Right lobe of liver (tissue), 6 donors: Measurements from ENCODE around the gene CHORDC1. TPM values are rescaled to one million over a fixed set of nuclear protein-coding genes. Genes with fewer than 3 reads are reported as not detected.

Experiments
- ATAC-seq, 4 donors: fragments of 200-7000 bp; cut with Tn5 transposase; one replicate each; pipeline ENCODE4 v1.9.1; 2020; ENCODE audit warnings: mild to moderate bottlenecking in 4 of 4, moderate library complexity in 4 of 4
- DNase-seq, 3 donors: peaks; one replicate each; pipeline ENCODE4 v3.0.0-alpha.2; 2020
- H3K27ac ChIP-seq, 3 donors: fragments of 200-600 bp; one replicate each; pipeline ENCODE4 v1.8.0; 2022
- H3K27me3 ChIP-seq, 2 donors: fragments of 200-600 bp; one replicate each; pipeline ENCODE4 v1.8.0; 2022
- H3K36me3 ChIP-seq, 4 donors: fragments of 200-600 bp; sonication (generic) in 1 of 4; one replicate each; pipeline versions ENCODE4 v1.5.1 to v1.8.0; 2017 to 2022; ENCODE audit warnings: control low read depth in 1 of 4
- H3K4me1 ChIP-seq, 4 donors: fragments of 200-600 bp; sonication (generic) in 1 of 4; one replicate each; pipeline versions ENCODE4 v1.5.1 to v1.8.0; 2017 to 2022; ENCODE audit warnings: control low read depth in 1 of 4
- H3K4me3 ChIP-seq, 3 donors: fragments of 200-600 bp; one replicate each; pipeline ENCODE4 v1.8.0; 2022
- H3K9me3 ChIP-seq, 4 donors: fragments of 200-600 bp; sonication (generic) in 1 of 4; one replicate each; pipeline versions ENCODE4 v1.5.1 to v1.8.0; 2017 to 2022; ENCODE audit warnings: control low read depth in 1 of 4
- POLR2A ChIP-seq: fragments of 450-650 bp; IDR thresholded peaks from one replicate; pipeline ENCODE4 v1.6.1; 2017; ENCODE audit warnings: antibody characterized with exemption, mild to moderate bottlenecking
- WGBS: methylation state at CpG from one replicate; pipeline ENCODE4 v1.1.6; 2018; ENCODE audit warnings: low coverage, low lambda C conversion rate; ENCODE audit not compliant: insufficient coverage; ENCODE audit errors: missing lambda C conversion rate; 5-methylcytosine and 5-hydroxymethylcytosine counted together
- intact Hi-C, 2 donors: fragments of 100-400 bp; cut with DNase I; formaldehyde crosslinking; loops; one replicate each; pipeline versions ENCODE4 v1.11.2 to v1.14.1; 2022
- total RNA-seq, 6 experiments: library from RNA; depleted of rRNA in 2 of 6; stranded (reverse); fragments of >200 nt in 2 of 6; fragmentation: NEBNext Ultra II Directional in 3 of 6; extraction: Animal tissue kit (Norgen Biotek cat#: 25700) in 3 of 6; gene quantifications; one replicate each; pipeline versions ENCODE4 v1.1.0 to v1.2.4, GENCODE V29; 2016 to 2023
- TF ChIP-seq, protein P1 (sequence below), 4 donors: fragments of 200-600 bp in 3 of 4; fragments of 450-650 bp in 1 of 4; IDR thresholded peaks; one replicate each; pipeline versions ENCODE4 v1.5.1 to v1.8.0; 2016 to 2022; ENCODE audit warnings: antibody characterized with exemption in 4 of 4, mild to moderate bottlenecking in 2 of 4
- donor health status: DM: no; HTN: yes; CAD: no.
- donor health status: DM: no; HTN: no; CAD: no.
- donor health status: DM: no; HTN: no; CAD: no.
- donor health status: DM: no; HTN: yes; CAD: no.
- donor health status: DM: no; HTN: yes; CAD: no.

The CHORDC1 gene
- total RNA-seq, 6 experiments from 2014 or later = 14.4 to 32.3 (median 17.8) TPM

DNA sequence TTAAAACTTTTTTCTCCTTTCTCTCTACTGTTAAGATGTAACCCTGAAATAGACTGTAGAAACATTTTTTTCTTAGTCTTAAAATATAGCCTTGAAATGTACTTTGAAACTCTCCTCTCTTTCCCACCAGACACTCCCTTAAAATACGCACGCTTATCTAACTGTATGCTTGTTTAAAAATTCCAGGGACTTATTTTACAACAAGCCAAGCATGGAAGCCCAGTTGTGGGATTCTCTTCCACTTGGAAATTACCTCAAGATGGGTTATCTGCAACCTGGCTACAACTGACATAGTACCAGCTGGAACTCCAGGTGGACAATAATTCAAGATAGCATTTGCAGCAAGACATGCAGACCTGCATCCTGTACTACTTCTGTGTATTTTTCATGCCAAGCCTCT lies 12.1 kb upstream of the CHORDC1 start:
- 82% methylated on average over 2 of the region's 2 CpGs for WGBS
- no peaks in the 10 kb centered on the region for H3K27me3 ChIP-seq
- TF ChIP-seq POLR2A = no peak
- TF ChIP-seq, protein P1, sequence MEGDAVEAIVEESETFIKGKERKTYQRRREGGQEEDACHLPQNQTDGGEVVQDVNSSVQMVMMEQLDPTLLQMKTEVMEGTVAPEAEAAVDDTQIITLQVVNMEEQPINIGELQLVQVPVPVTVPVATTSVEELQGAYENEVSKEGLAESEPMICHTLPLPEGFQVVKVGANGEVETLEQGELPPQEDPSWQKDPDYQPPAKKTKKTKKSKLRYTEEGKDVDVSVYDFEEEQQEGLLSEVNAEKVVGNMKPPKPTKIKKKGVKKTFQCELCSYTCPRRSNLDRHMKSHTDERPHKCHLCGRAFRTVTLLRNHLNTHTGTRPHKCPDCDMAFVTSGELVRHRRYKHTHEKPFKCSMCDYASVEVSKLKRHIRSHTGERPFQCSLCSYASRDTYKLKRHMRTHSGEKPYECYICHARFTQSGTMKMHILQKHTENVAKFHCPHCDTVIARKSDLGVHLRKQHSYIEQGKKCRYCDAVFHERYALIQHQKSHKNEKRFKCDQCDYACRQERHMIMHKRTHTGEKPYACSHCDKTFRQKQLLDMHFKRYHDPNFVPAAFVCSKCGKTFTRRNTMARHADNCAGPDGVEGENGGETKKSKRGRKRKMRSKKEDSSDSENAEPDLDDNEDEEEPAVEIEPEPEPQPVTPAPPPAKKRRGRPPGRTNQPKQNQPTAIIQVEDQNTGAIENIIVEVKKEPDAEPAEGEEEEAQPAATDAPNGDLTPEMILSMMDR (IDR thresholded peaks at IDR 0.05) = no peak
- no peak overlapping the region for H3K27ac ChIP-seq
- H3K4me3 ChIP-seq = no peak overlapping the region
- no peak for ATAC-seq
- intact Hi-C loops = no loop called here
- no peaks in the 10 kb centered on the region for H3K9me3 ChIP-seq
- no peaks in the 10 kb centered on the region for H3K4me1 ChIP-seq
- no peaks in the 10 kb centered on the region for H3K36me3 ChIP-seq
- DNase-seq = no peak

DNA sequence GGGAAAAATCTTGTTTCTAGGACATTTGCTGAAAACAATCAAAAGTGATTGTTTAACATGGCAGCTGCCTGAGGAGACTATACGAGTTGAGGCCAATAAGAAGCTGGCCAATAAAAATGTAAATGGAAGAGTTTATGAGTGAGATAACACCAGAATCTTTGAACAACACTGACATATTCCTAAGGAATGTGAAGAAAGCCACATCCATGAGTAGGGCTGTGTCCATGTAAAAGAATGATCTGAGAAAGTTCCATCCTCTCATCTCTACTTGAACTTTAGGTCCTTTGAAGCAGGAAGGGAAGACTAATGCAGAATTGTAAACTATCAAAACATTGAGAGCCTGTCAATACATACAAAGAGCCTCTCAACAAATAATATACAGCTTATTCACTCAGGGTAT lies 6.9 kb upstream of the CHORDC1 start:
- H3K36me3 ChIP-seq = no peaks in the 10 kb centered on the region
- DNase-seq = no peak
- TF ChIP-seq POLR2A = no peak
- 92% methylated on average over 1 of the region's 1 CpG for WGBS
- no peaks in the 10 kb centered on the region for H3K4me1 ChIP-seq
- no peak for ATAC-seq
- no peaks in the 10 kb centered on the region for H3K27me3 ChIP-seq
- H3K4me3 ChIP-seq = no peak overlapping the region
- intact Hi-C loops = no loop called here
- H3K27ac ChIP-seq = no peak overlapping the region
- H3K9me3 ChIP-seq = no peaks in the 10 kb centered on the region

DNA sequence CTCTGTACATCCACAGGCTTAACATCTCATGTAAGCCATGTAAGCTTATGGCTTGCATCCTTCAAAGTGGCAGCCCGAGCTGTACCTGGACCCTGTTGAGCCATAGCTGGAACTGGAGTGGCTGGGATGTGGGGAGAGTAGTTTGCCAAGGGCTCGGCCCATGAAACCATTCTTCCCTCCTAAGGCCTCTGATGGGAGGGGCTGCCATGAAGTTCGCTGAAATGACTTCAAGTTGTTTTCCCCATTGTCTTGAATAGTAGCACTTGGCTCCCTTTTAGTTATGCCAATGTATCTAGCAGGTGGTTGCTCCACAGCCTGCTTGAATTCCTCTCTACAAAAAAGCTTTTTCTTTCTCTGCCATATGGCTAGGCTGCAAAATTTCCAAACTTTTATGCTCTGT lies 5.2 kb upstream of the CHORDC1 start:
- H3K27me3 ChIP-seq = no peaks in the 10 kb centered on the region
- H3K4me1 ChIP-seq = peaks cover 0 to 7% (median 0%) of the 10 kb centered on the region in 4 donors
- H3K9me3 ChIP-seq = no peaks in the 10 kb centered on the region
- intact Hi-C loops = no loop called here
- TF ChIP-seq POLR2A = no peak
- TF ChIP-seq, protein P1 (IDR thresholded peaks at IDR 0.05) = no peak
- H3K4me3 ChIP-seq = no peak overlapping the region
- H3K27ac ChIP-seq = no peak overlapping the region
- 100% methylated on average over 1 of the region's 3 CpGs for WGBS
- no peaks in the 10 kb centered on the region for H3K36me3 ChIP-seq
- DNase-seq (no peak), ATAC-seq (no peak)

DNA sequence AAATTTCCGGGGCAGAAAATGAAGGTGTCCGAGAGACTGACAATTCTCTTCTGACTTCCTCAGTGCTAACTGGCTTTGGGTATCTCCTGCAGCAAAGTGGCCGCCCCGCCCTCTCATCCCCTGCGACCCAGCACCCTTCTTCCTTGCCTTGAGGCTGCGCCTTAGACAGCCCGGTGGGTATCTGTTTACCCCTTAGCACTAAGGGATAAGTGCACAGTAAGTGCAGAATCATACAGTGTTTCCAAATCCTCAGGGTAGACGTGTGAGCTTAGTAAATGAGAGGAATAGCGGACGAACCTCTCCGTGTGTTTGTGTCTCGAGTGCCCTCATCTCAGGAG lies 368 bp upstream of the CHORDC1 start:
- no peaks in the 10 kb centered on the region for H3K36me3 ChIP-seq
- WGBS = 0% methylated on average over 10 of the region's 12 CpGs
- intact Hi-C loops = no loop called here
- H3K27me3 ChIP-seq = no peaks in the 10 kb centered on the region
- DNase-seq (no peak), ATAC-seq (peak; percentile 70 to 83 (median 71))
- H3K4me3 ChIP-seq = peak overlapping the region; percentile 81 to 93 (median 89)
- no peaks in the 10 kb centered on the region for H3K9me3 ChIP-seq
- peak overlapping the region; percentile 97 to 99 (median 97) for H3K27ac ChIP-seq
- TF ChIP-seq POLR2A = peak; percentile 60
- TF ChIP-seq, protein P1 (IDR thresholded peaks at IDR 0.05) = no peak
- H3K4me1 ChIP-seq = peaks cover 0 to 24% (median 0%) of the 10 kb centered on the region in 4 donors

DNA sequence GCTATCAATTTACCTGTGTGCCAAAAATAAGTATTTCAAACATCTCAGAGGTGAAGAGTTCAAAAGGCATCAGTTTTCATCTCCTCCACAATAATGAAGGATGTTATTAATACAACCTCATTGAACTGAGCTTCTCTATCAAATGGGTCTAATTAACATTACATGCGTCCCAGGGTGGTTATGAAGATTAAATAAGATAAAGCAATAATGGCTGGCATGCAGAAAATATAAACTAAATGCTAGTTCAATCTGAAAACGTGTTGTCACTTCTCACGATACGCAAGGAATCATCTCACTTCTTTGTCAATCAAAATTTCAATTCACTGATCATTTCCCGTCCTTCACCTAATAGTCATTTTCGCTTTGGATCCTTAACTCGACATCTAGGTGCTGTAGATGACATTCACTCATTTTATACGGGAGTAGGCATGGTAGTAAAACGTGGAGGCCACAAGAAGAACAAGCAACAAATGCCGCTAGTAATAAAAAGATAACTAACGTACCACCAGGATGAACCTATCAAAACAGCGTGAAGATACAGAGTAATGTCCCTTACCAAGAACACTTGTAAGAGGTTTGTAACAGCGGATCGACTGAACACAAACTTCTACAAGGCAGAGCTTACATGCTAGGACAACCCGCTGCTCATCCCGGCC lies 918 bp downstream of the CHORDC1 start:
- peaks cover 0 to 24% (median 0%) of the 10 kb centered on the region in 4 donors for H3K4me1 ChIP-seq
- ATAC-seq (peak in 2 of 4 donors; percentile 24 to 40), DNase-seq (no peak)
- no peaks in the 10 kb centered on the region for H3K36me3 ChIP-seq
- no peaks in the 10 kb centered on the region for H3K9me3 ChIP-seq
- 3% methylated on average over 15 of the region's 16 CpGs for WGBS
- H3K4me3 ChIP-seq = peak overlapping the region; percentile 81 to 93 (median 89)
- peak overlapping the region; percentile 97 to 99 (median 97) for H3K27ac ChIP-seq
- H3K27me3 ChIP-seq = no peaks in the 10 kb centered on the region
- TF ChIP-seq, protein P1 (IDR thresholded peaks at IDR 0.05) = no peak
- no peak for TF ChIP-seq POLR2A
- intact Hi-C loops = no loop called here
